BLaER1 treated with 17β-estradiol and CSF1 and Interleukin-3, amounts not matched to agents 10 nM and 100 nM (cell line): Measurements from ENCODE around the gene USP20.

ENCODE experiments used
- H3K27ac ChIP-seq, 11 experiments: shearing (Covaris generic); formaldehyde crosslinking; 2 replicates each; pipeline ENCODE4 v1.8.1; 2022
- H3K27me3 ChIP-seq, 11 experiments: shearing (Covaris generic); formaldehyde crosslinking; 2 replicates each; pipeline ENCODE4 v1.8.1; 2022
- H3K36me3 ChIP-seq, 11 experiments: shearing (Covaris generic); formaldehyde crosslinking; 2 replicates each; pipeline ENCODE4 v1.8.1; 2022
- H3K4me1 ChIP-seq, 10 experiments: shearing (Covaris generic); formaldehyde crosslinking; 2 replicates each; pipeline ENCODE4 v1.8.1; 2022
- H3K4me2 ChIP-seq, 11 experiments: shearing (Covaris generic); formaldehyde crosslinking; 2 replicates each; pipeline ENCODE4 v1.8.1; 2022
- H3K4me3 ChIP-seq, 10 experiments: shearing (Covaris generic); formaldehyde crosslinking; 2 replicates each; pipeline ENCODE4 v1.8.1; 2022
- H3K9ac ChIP-seq, 11 experiments: shearing (Covaris generic); formaldehyde crosslinking; 2 replicates each; pipeline ENCODE4 v1.8.1; 2022
- H3K9me3 ChIP-seq, 11 experiments: shearing (Covaris generic); formaldehyde crosslinking; replicated peaks in 1 of 11; 2 replicates each; pipeline ENCODE4 v1.8.1; 2022
- H4K20me1 ChIP-seq, 11 experiments: shearing (Covaris generic); formaldehyde crosslinking; 2 replicates each; pipeline ENCODE4 v1.8.1; 2022
- Cebpa-rat ChIP-seq, 11 experiments: shearing (Covaris generic); IDR thresholded peaks; 2 replicates each; pipeline ENCODE4 v1.8.1; 2022

Gene USP20

DNA sequence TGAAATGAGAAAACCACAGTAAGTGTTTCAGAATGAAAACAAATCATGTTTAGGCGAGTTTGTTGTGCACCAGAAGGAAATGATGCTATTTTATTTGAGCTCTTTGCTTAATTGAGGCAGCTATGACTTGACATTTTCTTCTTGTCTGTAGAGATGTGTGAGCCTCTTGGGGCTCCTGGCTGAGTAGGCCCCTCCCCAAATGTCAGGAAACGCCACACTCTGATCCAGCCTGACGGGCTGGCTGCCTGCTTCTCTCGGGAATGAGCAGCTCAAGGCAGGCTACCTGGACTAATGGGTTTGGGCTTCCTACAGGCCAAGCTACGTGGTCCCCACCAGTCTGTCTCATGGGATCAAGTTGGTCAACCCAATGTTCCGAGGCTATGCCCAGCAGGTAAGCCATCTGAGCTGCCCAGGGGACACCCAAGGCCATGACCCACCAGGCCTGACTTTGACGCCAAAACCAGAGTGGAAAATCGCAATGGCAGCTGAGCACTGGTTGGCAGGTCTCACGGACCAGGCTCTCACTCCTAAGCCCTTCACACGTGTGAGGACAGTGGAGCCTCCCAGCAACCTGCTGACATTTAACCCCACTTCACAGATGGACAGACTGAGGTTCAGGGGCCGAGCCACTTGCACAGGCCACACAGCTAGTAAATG is 29.9 kb downstream of the USP20 start:
- H3K27me3 ChIP-seq, result no peaks in the 10 kb centered on the region
- TF ChIP-seq Cebpa-rat (IDR thresholded peaks at IDR 0.05), result no peak
- H3K9ac ChIP-seq, result peak overlapping the region in 6 of 11 experiments; percentile 9 to 62 (median 36); a peak in 9 of 22 replicates
- H4K20me1 ChIP-seq, result no peaks in the 10 kb centered on the region
- H3K36me3 ChIP-seq, result peaks cover 11 to 42% (median 27%) of the 10 kb centered on the region in 11 experiments; a peak in 20 of 22 replicates
- no peaks in the 10 kb centered on the region for H3K9me3 ChIP-seq
- peak overlapping the region in 8 of 11 experiments; percentile 47 to 86 (median 76); a peak in 16 of 22 replicates for H3K27ac ChIP-seq
- no peak overlapping the region for H3K4me3 ChIP-seq
- H3K4me2 ChIP-seq, result peak overlapping the region in 10 of 11 experiments; percentile 17 to 90 (median 74); a peak in 18 of 22 replicates
- peaks cover 26 to 93% (median 90%) of the 10 kb centered on the region in 10 experiments for H3K4me1 ChIP-seq

GRCh38 chr9:129865668-129866320 is 30.5 kb downstream of the USP20 start:
- no peak for TF ChIP-seq Cebpa-rat (IDR thresholded peaks at IDR 0.05)
- peak overlapping the region in 5 of 11 experiments; percentile 41 to 70 (median 65); a peak in 9 of 22 replicates for H3K9ac ChIP-seq
- peak overlapping the region; percentile 52 to 90 (median 74) for H3K4me2 ChIP-seq
- H3K4me3 ChIP-seq, result no peak overlapping the region
- peaks cover 26 to 86% (median 83%) of the 10 kb centered on the region in 10 experiments for H3K4me1 ChIP-seq
- H4K20me1 ChIP-seq, result peaks cover 0 to 3% (median 0%) of the 10 kb centered on the region in 11 experiments; a peak in 1 of 22 replicates
- H3K36me3 ChIP-seq, result peaks cover 11 to 36% (median 22%) of the 10 kb centered on the region in 11 experiments; a peak in 20 of 22 replicates
- H3K27ac ChIP-seq, result peak overlapping the region in 8 of 11 experiments; percentile 35 to 86 (median 76); a peak in 15 of 22 replicates
- H3K9me3 ChIP-seq, result no peaks in the 10 kb centered on the region
- H3K27me3 ChIP-seq, result no peaks in the 10 kb centered on the region

GRCh38 chr9:129866394-129867135 is 31.3 kb downstream of the USP20 start:
- no peak; a peak in 1 of 22 replicates for TF ChIP-seq Cebpa-rat (IDR thresholded peaks at IDR 0.05)
- peaks cover 26 to 79% (median 75%) of the 10 kb centered on the region in 10 experiments for H3K4me1 ChIP-seq
- H3K27ac ChIP-seq, result peak overlapping the region in 9 of 11 experiments; percentile 5 to 86 (median 70); a peak in 17 of 22 replicates
- H3K4me3 ChIP-seq, result no peak overlapping the region
- peaks cover 3 to 28% (median 14%) of the 10 kb centered on the region in 11 experiments; a peak in 20 of 22 replicates for H3K36me3 ChIP-seq
- H3K9me3 ChIP-seq, result no peaks in the 10 kb centered on the region
- H3K4me2 ChIP-seq, result peak overlapping the region; percentile 52 to 90 (median 74)
- peaks cover 0 to 3% (median 0%) of the 10 kb centered on the region in 11 experiments; a peak in 1 of 22 replicates for H4K20me1 ChIP-seq
- H3K9ac ChIP-seq, result peak overlapping the region in 10 of 11 experiments; percentile 23 to 70 (median 46); a peak in 17 of 22 replicates
- H3K27me3 ChIP-seq, result no peaks in the 10 kb centered on the region

DNA sequence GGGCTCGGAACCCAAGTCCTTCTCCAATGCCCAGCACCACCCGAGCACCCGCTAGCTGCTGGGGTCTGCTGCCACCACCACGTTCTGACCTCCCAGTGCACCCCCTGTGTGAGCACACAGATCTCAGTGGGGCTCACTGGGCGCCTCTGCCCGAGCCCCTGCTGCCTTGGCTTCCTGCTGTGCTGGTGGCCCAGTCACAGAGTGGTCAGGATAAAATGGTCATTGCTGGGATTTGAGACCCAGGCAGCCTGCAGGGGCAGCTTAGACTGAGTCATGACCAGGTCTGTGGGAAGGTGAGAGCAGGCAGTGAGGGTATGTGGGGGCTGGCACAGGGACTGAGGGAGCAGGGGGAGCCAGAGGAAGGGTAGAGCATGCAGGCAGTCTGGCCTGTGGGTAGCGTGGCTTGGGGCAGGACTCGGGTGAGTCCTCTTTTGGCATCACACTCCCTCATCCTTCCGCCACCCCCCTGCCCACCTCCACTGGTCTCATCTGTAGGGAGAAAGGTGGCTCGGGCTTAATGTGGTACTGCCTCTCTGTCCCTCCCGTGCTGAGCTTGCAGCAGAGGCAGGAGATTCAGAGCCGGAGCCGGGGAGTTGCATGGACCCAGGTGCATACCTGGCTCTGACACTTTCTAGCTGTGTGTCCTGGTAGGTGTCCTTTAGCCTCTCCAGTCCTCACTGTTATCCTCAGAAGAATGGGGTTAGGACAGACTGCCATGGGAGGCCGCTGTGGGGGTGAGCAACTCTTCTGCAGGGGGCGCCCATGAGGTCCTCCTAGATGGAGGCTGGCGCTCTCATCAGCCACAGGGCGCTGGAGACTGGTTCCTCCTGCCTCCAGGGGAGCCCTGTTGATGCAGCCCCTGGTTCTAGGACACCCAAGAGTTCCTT is 32.1 kb downstream of the USP20 start:
- Histone ChIP-seq H3K36me3 (peaks cover 0 to 21% (median 8%) of the 10 kb centered on the region in 11 experiments; a peak in 8 of 22 replicates), H3K4me2 (peak overlapping the region; percentile 52 to 90 (median 74)), H4K20me1 (peaks cover 0 to 3% (median 0%) of the 10 kb centered on the region in 11 experiments; a peak in 1 of 22 replicates), H3K27me3 (no peaks in the 10 kb centered on the region), H3K4me3 (no peak overlapping the region), H3K27ac (peak overlapping the region in 9 of 11 experiments; percentile 5 to 86 (median 70); a peak in 17 of 22 replicates), H3K9me3 (no peaks in the 10 kb centered on the region), H3K9ac (peak overlapping the region in 10 of 11 experiments; percentile 23 to 70 (median 46); a peak in 17 of 22 replicates), H3K4me1 (peaks cover 25 to 71% (median 67%) of the 10 kb centered on the region in 10 experiments)
- TF ChIP-seq Cebpa-rat (IDR thresholded peaks at IDR 0.05), result no peak

DNA sequence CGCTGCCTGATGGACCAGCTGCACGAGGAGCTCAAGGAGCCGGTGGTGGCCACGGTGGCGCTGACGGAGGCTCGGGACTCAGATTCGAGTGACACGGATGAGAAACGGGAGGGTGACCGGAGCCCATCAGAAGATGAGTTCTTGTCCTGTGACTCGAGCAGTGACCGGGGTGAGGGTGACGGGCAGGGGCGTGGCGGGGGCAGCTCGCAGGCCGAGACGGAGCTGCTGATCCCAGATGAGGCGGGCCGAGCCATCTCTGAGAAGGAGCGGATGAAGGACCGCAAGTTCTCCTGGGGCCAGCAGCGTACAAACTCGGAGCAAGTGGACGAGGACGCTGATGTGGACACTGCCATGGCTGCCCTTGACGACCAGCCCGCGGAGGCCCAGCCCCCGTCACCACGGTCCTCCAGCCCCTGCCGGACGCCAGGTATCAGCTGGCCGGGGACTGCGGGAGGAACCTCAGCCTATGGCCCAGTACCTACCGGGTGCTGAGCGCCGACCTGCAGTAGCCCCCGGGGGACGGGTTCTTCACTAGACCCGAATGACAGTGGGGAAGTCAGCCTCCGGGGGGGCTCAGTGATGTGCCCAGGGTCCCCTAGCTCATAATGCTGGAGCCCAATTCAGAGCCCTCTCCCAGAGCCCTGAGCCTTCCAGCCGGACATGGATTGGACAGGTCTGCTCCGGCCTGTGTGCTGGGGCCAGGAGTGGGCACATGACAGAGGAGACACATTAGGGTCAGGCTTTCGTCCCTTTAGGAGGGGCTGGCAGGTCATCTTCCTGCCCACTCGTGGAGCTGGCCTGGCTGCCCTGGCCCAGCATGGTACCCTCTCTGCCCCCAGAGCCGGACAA is 33.0 kb downstream of the USP20 start:
- Histone ChIP-seq H3K27me3 (no peaks in the 10 kb centered on the region), H3K4me1 (peaks cover 17 to 62% (median 58%) of the 10 kb centered on the region in 10 experiments), H3K27ac (peak overlapping the region in 7 of 11 experiments; percentile 16 to 86 (median 35); a peak in 9 of 22 replicates), H3K9ac (peak overlapping the region in 4 of 11 experiments; percentile 2 to 37 (median 14); a peak in 3 of 22 replicates), H4K20me1 (peaks cover 0 to 3% (median 0%) of the 10 kb centered on the region in 11 experiments; a peak in 1 of 22 replicates), H3K4me2 (peak overlapping the region in 10 of 11 experiments; percentile 15 to 85 (median 40); a peak in 14 of 22 replicates), H3K4me3 (no peak overlapping the region), H3K9me3 (no peaks in the 10 kb centered on the region), H3K36me3 (peaks cover 0 to 21% (median 9%) of the 10 kb centered on the region in 11 experiments; a peak in 10 of 22 replicates)
- no peak for TF ChIP-seq Cebpa-rat (IDR thresholded peaks at IDR 0.05)

DNA sequence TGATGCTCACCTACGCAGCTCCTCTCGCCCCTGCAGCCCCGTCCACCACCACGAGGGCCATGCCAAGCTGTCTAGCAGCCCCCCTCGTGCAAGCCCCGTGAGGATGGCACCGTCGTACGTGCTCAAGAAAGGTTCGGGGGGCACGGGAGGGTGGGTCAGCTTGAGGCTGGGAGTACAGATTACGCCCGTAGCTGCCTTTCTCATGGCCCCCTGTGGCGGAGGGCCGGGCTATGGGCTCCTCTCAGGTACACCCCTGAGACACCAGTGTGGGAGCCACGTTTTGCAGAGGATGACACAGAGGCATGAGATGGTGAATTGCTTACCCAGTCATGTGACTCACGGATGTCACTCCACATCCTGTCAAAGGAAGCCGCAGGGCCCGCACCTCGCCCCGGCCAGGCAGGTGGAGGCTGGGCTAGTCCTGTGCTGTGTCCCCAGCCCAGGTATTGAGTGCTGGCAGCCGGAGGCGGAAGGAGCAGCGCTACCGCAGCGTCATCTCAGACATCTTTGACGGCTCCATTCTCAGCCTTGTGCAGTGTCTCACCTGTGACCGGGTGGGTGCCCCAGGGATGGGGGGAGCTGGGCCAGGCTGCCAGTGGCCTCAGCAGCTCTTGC is 33.7 kb downstream of the USP20 start:
- Histone ChIP-seq H3K9me3 (no peaks in the 10 kb centered on the region), H3K9ac (peak overlapping the region in 4 of 11 experiments; percentile 2 to 37 (median 14); a peak in 4 of 22 replicates), H3K4me2 (peak overlapping the region in 10 of 11 experiments; percentile 15 to 77 (median 35); a peak in 13 of 22 replicates), H3K4me3 (no peak overlapping the region), H3K27ac (peak overlapping the region in 7 of 11 experiments; percentile 16 to 86 (median 35); a peak in 9 of 22 replicates), H3K36me3 (peaks cover under 1 to 29% (median 13%) of the 10 kb centered on the region in 11 experiments; a peak in 15 of 22 replicates), H3K4me1 (peaks cover 14 to 55% (median 52%) of the 10 kb centered on the region in 10 experiments), H3K27me3 (no peaks in the 10 kb centered on the region), H4K20me1 (peaks cover 0 to 3% (median 0%) of the 10 kb centered on the region in 11 experiments; a peak in 2 of 22 replicates)
- TF ChIP-seq Cebpa-rat (IDR thresholded peaks at IDR 0.05), result no peak
